ENCODE results near the gene FCER1A. TPM values are rescaled to one million over a fixed set of nuclear protein-coding genes. Genes with fewer than 3 reads are reported as not detected.

The FCER1A gene
- total and polyA plus RNA-seq, 9 of the 15 experiments (the other 6 are each of a cell fraction or from before 2014, with no cell fraction given): 0.04 TPM; not detected in 8

- no peaks in the 10 kb centered on the region for H3K36me3 ChIP-seq (ENCODE audit: control insufficient read depth, insufficient read depth, low read length)
- ChIA-PET CTCF (ENCODE audit: low intra/inter-chr PET ratio) (no interaction called here), POLR2A (no interaction called here)
- ATAC-seq: no peak
- no peaks in the 10 kb centered on the region for H3K79me2 ChIP-seq (ENCODE audit: control insufficient read depth, insufficient read depth, low read length)
- DNase-seq (ENCODE audit: extremely low read depth in 1 of 4, low spot score in 3 of 4): no peak
- TF ChIP-seq ARID1B (IDR thresholded peaks at IDR 0.05) (no peak), NR2F6 (CRISPR knock-in tag; IDR thresholded peaks at IDR 0.05) (no peak), NR2C1 (IDR thresholded peaks at IDR 0.05) (no peak), NR2C1 (tag; IDR thresholded peaks at IDR 0.05) (no peak), E2F5 (CRISPR knock-in tag; IDR thresholded peaks at IDR 0.05) (no peak), ZNF766 (CRISPR knock-in tag; conservative IDR thresholded peaks at IDR 0.05) (no peak), E2F3 (CRISPR knock-in tag; IDR thresholded peaks at IDR 0.05) (no peak), ZNF639 (CRISPR knock-in tag; conservative IDR thresholded peaks at IDR 0.05 in 1 of 2, IDR thresholded peaks at IDR 0.05 in 1 of 2) (no peak), ZKSCAN8 (CRISPR knock-in tag; IDR thresholded peaks at IDR 0.05) (no peak), SLC30A9 (CRISPR knock-in tag; IDR thresholded peaks at IDR 0.05) (no peak), ZBED1 (IDR thresholded peaks at IDR 0.05) (no peak), LARP7 (IDR thresholded peaks at IDR 0.05) (no peak)
- no peak overlapping the region for H3K4me2 ChIP-seq (ENCODE audit: insufficient read depth, low read length)
- intact Hi-C loops (cut with micrococcal nuclease) (no loop called here), in situ Hi-C loops (cut with MboI) (no loop called here)
- BruUV-seq (replicated peaks): no TSS peak
- H3K27ac ChIP-seq (ENCODE audit: extremely low read depth, low read depth, low read length): no peak overlapping the region
- H3K9me3 ChIP-seq (replicated peaks; ENCODE audit: control insufficient read depth, insufficient read depth, low read depth, low read length): no peaks in the 10 kb centered on the region; the same call in 1 of the 2 replicates
- no peak overlapping the region for H3K9ac ChIP-seq (ENCODE audit: insufficient read depth in 1 of 2, low read depth in 2 of 2, low read length in 2 of 2)
- no peaks in the 10 kb centered on the region for H4K20me1 ChIP-seq (replicated peaks; ENCODE audit: control insufficient read depth, insufficient read depth, low read length)
- H3K4me3 ChIP-seq: no peak overlapping the region
- H2AFZ ChIP-seq (ENCODE audit: low read depth, low read length): no peak overlapping the region
- no peak for FAIRE-seq
- H3K9me1 ChIP-seq (ENCODE audit: control insufficient read depth, insufficient read depth, low read length): no peaks in the 10 kb centered on the region
- no peaks in the 10 kb centered on the region for H3K27me3 ChIP-seq (ENCODE audit: control insufficient read depth in 2 of 2, insufficient read depth in 2 of 2, low read length in 2 of 2)
- no peaks in the 10 kb centered on the region for H3K4me1 ChIP-seq (replicated peaks in 1 of 2; ENCODE audit: control insufficient read depth in 2 of 2, insufficient read depth in 2 of 2, low read length in 2 of 2)
Observed at GRCh38 chr1:159311679-159312078, 9.5 kb downstream of the FCER1A start.
